Large intestine (tissue), 3 donors: Measurements from ENCODE around the gene TMEM175. TPM values are rescaled to one million over a fixed set of nuclear protein-coding genes. Genes with fewer than 3 reads are reported as not detected.
A peak's percentile ranks its signal among the peaks of the same experiment; 100 is the strongest.
"Not testable (repeated sequence)": the region's sequence is repeated elsewhere in the genome, so short reads cannot be mapped to it uniquely, and the experiment has no call there.

Source experiments
- DNase-seq, 2 donors: peaks; one replicate each; pipeline versions ENCODE4 v3.0.0 to v3.0.0-alpha.2; 2013
- H3K27ac ChIP-seq: one replicate; pipeline ENCODE4 v1.5.1; 2013; ENCODE audit warnings: low read length
- H3K27me3 ChIP-seq: 2 replicates; pipeline ENCODE4 v1.6.1; 2013; ENCODE audit warnings: low read length; ENCODE audit not compliant: control insufficient read depth, insufficient read depth
- H3K36me3 ChIP-seq: 2 replicates; pipeline ENCODE4 v1.6.1; 2013; ENCODE audit warnings: low read length; ENCODE audit not compliant: control insufficient read depth, insufficient read depth
- H3K4me1 ChIP-seq: one replicate; pipeline ENCODE4 v1.6.1; 2013; ENCODE audit warnings: low read length; ENCODE audit not compliant: control insufficient read depth, insufficient read depth
- H3K4me3 ChIP-seq: one replicate; pipeline ENCODE4 v1.5.1; 2013; ENCODE audit warnings: low read length
- H3K9me3 ChIP-seq: one replicate; pipeline ENCODE4 v1.6.1; 2013; ENCODE audit warnings: mild to moderate bottlenecking, low read depth, low read length, moderate library complexity; ENCODE audit not compliant: control insufficient read depth
- WGBS: methylation state at CpG from one replicate; pipeline ENCODE4 v1.1.5; 2013; ENCODE audit warnings: low lambda C conversion rate; ENCODE audit not compliant: insufficient coverage; 5-methylcytosine and 5-hydroxymethylcytosine counted together
- polyA plus RNA-seq: library from polyadenylated mRNA; unstranded; fragments of 120-200 nt; gene quantifications from one replicate; pipeline ENCODE4 v1.2.1, GENCODE V29; 2013

The TMEM175 gene
- polyA plus RNA-seq, 1 donor: 28.4 TPM

DNA sequence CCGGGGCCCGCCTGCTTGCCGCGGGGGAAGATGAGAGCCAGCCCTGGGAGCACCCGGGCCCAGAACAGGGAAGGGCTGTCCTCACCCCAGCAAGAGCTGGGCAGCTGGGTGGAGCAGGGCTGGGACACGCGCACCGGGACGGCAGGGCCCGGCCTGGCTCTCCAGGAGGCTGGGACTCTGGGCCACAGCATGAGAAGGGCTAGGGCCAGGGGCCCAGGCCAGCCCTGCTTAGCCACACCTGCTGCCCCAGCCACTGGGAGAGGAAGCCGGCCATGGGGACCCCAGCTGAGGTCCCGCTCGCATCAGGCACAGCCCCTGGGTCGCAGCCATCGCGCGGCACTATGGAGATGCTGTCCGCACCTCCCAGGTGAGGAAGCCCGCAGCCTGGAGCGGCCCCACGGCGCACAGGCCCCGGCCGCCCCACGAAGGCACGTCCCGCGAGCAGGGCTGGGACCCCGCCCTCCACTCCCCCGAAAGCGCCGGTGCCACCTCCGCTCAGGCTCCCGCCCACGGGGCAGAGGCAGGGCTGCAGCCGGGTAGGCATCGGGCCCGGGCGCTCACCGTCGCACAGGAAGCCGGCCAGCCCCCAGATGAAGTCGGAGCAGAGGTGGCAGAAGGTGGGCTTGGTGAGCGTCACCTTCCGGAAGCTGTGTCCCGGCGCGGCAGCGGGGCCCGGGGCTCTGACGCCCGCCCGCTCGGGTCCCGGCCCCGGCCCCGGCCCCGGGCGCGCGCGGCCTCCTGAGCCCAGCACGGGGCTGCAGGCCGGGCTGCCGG is 40.6 kb downstream of the TMEM175 start:
- peak overlapping the region; percentile 89 for H3K27ac ChIP-seq
- peaks cover 9% of the 10 kb centered on the region for H3K27me3 ChIP-seq
- no CpG with 5 or more reads among the region's 65 CpGs for WGBS
- DNase-seq: peak in 1 of 2 donors; percentile 55
- peak overlapping the region; percentile 58 for H3K4me3 ChIP-seq
- no peaks in the 10 kb centered on the region for H3K36me3 ChIP-seq
- H3K9me3 ChIP-seq: peaks cover 18% of the 10 kb centered on the region
- H3K4me1 ChIP-seq: peaks cover 35% of the 10 kb centered on the region

GRCh38 chr4:973431-974397 is 41.5 kb downstream of the TMEM175 start, which contains the start of gene DGKQ:
TSS of gene DGKQ (minus strand) at chr4:973569. CDS start at chr4:973482, 87 bp downstream.
- Histone ChIP-seq H3K36me3 (no peaks in the 10 kb centered on the region), H3K27ac (peak within 1 kb of the TSS; percentile 89), H3K27me3 (peaks cover 1% of the 10 kb centered on the region), H3K4me1 (peaks cover 30% of the 10 kb centered on the region), H3K9me3 (peaks cover 18% of the 10 kb centered on the region), H3K4me3 (peak within 1 kb of the TSS; percentile 58)
- DNase-seq: peak; percentile 65 to 69
- WGBS: no CpG with 5 or more reads among the region's 123 CpGs

DNA sequence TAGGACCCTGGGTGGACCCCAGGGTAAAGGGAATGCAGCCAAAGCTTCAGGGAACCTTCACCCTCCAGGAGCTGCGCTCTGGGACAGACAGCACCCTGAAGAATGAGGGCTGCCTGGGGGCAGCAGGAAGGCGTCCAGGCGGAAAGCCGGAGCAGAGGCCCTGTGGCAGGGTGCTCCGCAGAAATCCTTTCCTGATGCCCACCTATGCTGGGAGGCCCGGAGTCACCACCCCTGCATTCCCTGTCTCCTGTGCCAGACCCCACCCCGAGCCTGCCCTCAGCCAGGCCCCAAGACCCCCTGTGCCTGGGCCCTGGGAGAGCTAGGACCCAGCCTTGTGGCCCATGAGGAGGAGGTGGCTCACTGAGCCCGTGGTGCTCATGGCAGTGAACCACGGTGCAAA is 42.4 kb downstream of the TMEM175 start:
- Histone ChIP-seq H3K36me3 (no peaks in the 10 kb centered on the region), H3K4me3 (no peak overlapping the region), H3K9me3 (peaks cover 18% of the 10 kb centered on the region), H3K27ac (no peak overlapping the region), H3K4me1 (peaks cover 24% of the 10 kb centered on the region), H3K27me3 (no peaks in the 10 kb centered on the region)
- WGBS: no CpG with 5 or more reads among the region's 9 CpGs
- no peak for DNase-seq

DNA sequence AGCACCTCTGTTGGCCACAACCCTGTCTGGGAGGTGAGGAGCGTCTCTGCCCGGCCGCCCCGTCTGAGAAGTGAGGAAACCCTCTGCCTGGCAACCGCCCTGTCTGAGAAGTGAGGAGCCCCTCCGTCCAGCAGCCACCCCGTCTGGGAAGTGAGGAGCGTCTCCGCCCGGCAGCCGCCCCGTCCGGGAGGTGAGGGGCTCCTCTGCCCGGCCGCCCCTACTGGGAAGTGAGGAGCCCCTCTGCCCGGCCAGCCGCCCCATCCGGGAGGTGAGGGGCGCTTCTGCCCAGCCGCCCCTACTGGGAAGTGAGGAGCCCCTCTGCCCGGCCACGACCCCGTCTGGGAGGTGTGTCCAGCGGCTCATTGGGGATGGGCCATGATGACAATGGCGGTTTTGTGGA is 43.8 kb downstream of the TMEM175 start:
- DNase-seq, H3K27ac ChIP-seq, H3K4me3 ChIP-seq, H3K27me3 ChIP-seq, H3K36me3 ChIP-seq: not testable (repeated sequence)
- Histone ChIP-seq H3K4me1 (peaks cover 15% of the 10 kb centered on the region), H3K9me3 (peaks cover 18% of the 10 kb centered on the region)
- no CpG with 5 or more reads among the region's 25 CpGs for WGBS

- Histone ChIP-seq H3K36me3 (no peaks in the 10 kb centered on the region), H3K27me3 (no peaks in the 10 kb centered on the region), H3K27ac (no peak overlapping the region), H3K4me3 (no peak overlapping the region), H3K4me1 (no peaks in the 10 kb centered on the region), H3K9me3 (peaks cover 14% of the 10 kb centered on the region)
- no peak for DNase-seq
- WGBS: 70% methylated on average over 2 of the region's 20 CpGs
These were observed 46.9 kb downstream of the TMEM175 start for GRCh38 chr4:978957-979701.

- no peak overlapping the region for H3K27ac ChIP-seq
- H3K27me3 ChIP-seq: no peaks in the 10 kb centered on the region
- H3K36me3 ChIP-seq: no peaks in the 10 kb centered on the region
- DNase-seq: no peak
- no peaks in the 10 kb centered on the region for H3K9me3 ChIP-seq
- peaks cover 23% of the 10 kb centered on the region for H3K4me1 ChIP-seq
- no CpG with 5 or more reads among the region's 17 CpGs for WGBS
- no peak overlapping the region for H3K4me3 ChIP-seq
These were observed 50.0 kb downstream of the TMEM175 start for GRCh38 chr4:982291-982690.

DNA sequence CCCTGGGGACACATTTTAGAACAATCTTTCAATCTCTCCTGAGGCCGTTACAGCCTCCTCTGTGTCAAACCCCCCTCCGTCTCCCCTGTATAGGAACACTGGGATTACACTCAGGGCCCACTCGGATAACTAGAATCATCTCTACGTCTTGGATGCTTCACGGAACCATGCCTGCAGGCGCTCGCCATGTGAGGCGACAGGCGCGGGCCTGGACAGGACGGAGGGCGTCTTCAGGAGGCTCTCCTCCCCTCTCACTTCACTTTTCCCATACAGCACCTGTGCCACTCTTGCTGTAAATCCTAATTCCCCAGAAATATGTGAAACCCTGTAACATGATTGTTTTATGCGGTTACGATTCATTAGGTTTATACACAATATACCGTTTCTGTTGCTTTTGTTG is 50.6 kb downstream of the TMEM175 start:
- Histone ChIP-seq H3K9me3 (no peaks in the 10 kb centered on the region), H3K4me1 (peaks cover 28% of the 10 kb centered on the region), H3K4me3 (no peak overlapping the region), H3K36me3 (no peaks in the 10 kb centered on the region), H3K27me3 (no peaks in the 10 kb centered on the region), H3K27ac (no peak overlapping the region)
- WGBS: no CpG with 5 or more reads among the region's 15 CpGs
- no peak for DNase-seq

DNA sequence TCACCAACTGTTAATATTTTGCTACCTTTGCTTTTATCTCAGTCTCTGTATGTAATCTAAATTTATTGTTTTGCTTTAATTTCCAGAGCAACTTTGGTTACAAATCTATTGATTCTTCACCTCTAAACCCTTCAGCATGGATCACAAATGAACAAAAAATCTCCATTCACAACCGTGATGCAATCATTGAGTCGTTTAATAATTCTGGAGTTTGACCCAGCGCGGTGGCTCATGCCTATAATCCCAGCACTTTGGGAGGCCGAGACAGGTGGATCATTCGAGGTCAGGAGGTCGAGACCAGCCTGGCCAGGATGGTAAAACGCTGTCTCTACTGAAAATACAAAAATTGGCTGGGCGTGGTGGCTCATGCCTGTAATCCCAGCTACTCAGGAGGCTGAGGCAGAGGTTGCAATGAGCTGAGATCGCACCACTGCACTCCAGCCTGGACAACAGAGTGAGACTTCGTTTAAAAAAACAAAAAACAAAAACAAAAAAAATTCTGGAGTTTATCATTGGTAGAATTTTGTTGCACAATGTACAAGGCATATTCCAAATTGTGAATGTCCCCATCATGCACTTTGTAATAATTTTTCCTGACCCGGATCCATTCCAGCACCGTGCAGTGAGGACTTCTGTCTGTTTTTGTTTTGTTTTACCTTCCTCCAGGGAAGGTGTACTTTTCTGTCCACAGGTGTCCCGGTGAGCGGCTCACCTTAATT is 52.2 kb downstream of the TMEM175 start:
- DNase-seq: no peak
- 57% methylated on average over 3 of the region's 15 CpGs for WGBS
- H3K4me1 ChIP-seq: peaks cover 28% of the 10 kb centered on the region
- no peaks in the 10 kb centered on the region for H3K36me3 ChIP-seq
- no peaks in the 10 kb centered on the region for H3K27me3 ChIP-seq
- no peak overlapping the region for H3K27ac ChIP-seq
- H3K9me3 ChIP-seq: peaks cover under 1% of the 10 kb centered on the region
- H3K4me3 ChIP-seq: peak overlapping the region; percentile 25

- 70% methylated on average over 4 of the region's 23 CpGs for WGBS
- peak overlapping the region; percentile 25 for H3K4me3 ChIP-seq
These were observed 53.0 kb downstream of the TMEM175 start for GRCh38 chr4:985123-985830.

More at GRCh38 chr4:985123-985830, 53.0 kb downstream of the TMEM175 start:
- Histone ChIP-seq H3K36me3 (peaks cover 2% of the 10 kb centered on the region), H3K27me3 (no peaks in the 10 kb centered on the region), H3K4me1 (peaks cover 28% of the 10 kb centered on the region), H3K27ac (no peak overlapping the region), H3K9me3 (peaks cover 8% of the 10 kb centered on the region)
- DNase-seq: peak in 1 of 2 donors; percentile 70
